Urinary bladder (tissue), 4 donors: ENCODE results near the gene NFX1. TPM values are rescaled to one million over a fixed set of nuclear protein-coding genes. Genes with fewer than 3 reads are reported as not detected.
A peak's percentile ranks its signal among the peaks of the same experiment; 100 is the strongest.

Source experiments
- DNase-seq: peaks from one replicate; pipeline ENCODE4 v3.0.0-alpha.2; 2015; ENCODE audit errors: extremely low spot score
- H3K27ac ChIP-seq: one replicate; pipeline ENCODE4 v1.5.1; 2013; ENCODE audit warnings: low read depth, mild to moderate bottlenecking, moderate library complexity
- H3K36me3 ChIP-seq: one replicate; pipeline ENCODE4 v1.6.1; 2013; ENCODE audit warnings: mild to moderate bottlenecking, moderate library complexity; ENCODE audit not compliant: insufficient read depth
- H3K4me1 ChIP-seq: one replicate; pipeline ENCODE4 v1.6.1; 2013; ENCODE audit warnings: mild to moderate bottlenecking, moderate library complexity; ENCODE audit not compliant: insufficient read depth
- H3K4me3 ChIP-seq: one replicate; pipeline ENCODE4 v1.5.1; 2013; ENCODE audit warnings: low read depth, low read length
- WGBS: extraction: QIAGEN DNeasy Blood & Tissue Kit; methylation state at CpG from one replicate; pipeline ENCODE4 v1.1.7; 2013; 5-methylcytosine and 5-hydroxymethylcytosine counted together
- polyA plus RNA-seq: library from polyadenylated mRNA; stranded (reverse); fragments of 200-250 nt; gene quantifications from one replicate; pipeline ENCODE4 v1.2.3, GENCODE V29; 2013
- total RNA-seq: library from RNA; depleted of rRNA; stranded (reverse); fragments of >200 nt; gene quantifications from one replicate; pipeline ENCODE4 v1.2.3, GENCODE V29; 2014
- donor health status: healthy with polysubstance abuse.
- donor health status: healthy.

NFX1 gene
- total RNA-seq = 24.1 TPM
- polyA plus RNA-seq = 21.9 TPM

- Histone ChIP-seq H3K36me3 (peaks cover 1% of the 10 kb centered on the region), H3K27ac (peak within 1 kb of the TSS; percentile 97), H3K4me1 (no peaks in the 10 kb centered on the region), H3K4me3 (peak within 1 kb of the TSS; percentile 60)
- peak; percentile 92 for DNase-seq
- under 1% methylated on average over 63 of the region's 63 CpGs for WGBS
Observed at GRCh38 chr9:33290247-33291030, at the start of gene NFX1. Gene NFX1, plus strand, starts transcription at chr9:33290516. Its CDS starts 57 bp downstream, at chr9:33290573.

- Histone ChIP-seq H3K4me1 (no peaks in the 10 kb centered on the region), H3K4me3 (no peak overlapping the region), H3K36me3 (no peaks in the 10 kb centered on the region), H3K27ac (no peak overlapping the region)
- no peak for DNase-seq
- 79% methylated on average over 5 of the region's 5 CpGs for WGBS
Observed at GRCh38 chr9:33241298-33241697, 49.0 kb upstream of the NFX1 start.

DNA sequence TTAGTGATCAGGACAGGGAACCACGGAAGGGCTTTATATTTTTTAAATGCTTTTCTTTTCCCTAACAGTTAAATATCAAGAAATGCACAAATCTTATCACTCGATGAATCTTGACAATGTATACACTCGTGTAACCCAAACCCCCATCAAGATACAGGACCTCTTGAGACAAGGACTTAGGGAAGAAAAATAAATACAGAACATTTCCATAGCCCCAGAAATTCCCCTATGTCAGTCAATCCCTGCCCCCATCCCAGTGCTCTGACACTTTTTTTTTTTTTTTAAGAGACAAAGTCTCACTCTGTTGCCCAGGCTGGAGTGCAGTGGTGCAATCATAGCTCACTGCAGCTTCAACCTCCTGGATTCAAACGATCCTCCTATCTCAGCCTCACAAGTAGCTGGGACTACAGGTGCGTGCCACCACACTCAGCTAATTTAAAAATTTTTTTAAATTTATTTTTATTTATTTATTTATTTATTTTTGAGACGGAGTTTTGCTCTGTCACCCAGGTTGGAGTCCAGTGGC, 47.6 kb upstream of the NFX1 start:
- H3K4me1 ChIP-seq = no peaks in the 10 kb centered on the region
- H3K4me3 ChIP-seq = no peak overlapping the region
- H3K36me3 ChIP-seq = no peaks in the 10 kb centered on the region
- WGBS = 64% methylated on average over 6 of the region's 6 CpGs
- H3K27ac ChIP-seq = no peak overlapping the region
- DNase-seq = no peak

DNA sequence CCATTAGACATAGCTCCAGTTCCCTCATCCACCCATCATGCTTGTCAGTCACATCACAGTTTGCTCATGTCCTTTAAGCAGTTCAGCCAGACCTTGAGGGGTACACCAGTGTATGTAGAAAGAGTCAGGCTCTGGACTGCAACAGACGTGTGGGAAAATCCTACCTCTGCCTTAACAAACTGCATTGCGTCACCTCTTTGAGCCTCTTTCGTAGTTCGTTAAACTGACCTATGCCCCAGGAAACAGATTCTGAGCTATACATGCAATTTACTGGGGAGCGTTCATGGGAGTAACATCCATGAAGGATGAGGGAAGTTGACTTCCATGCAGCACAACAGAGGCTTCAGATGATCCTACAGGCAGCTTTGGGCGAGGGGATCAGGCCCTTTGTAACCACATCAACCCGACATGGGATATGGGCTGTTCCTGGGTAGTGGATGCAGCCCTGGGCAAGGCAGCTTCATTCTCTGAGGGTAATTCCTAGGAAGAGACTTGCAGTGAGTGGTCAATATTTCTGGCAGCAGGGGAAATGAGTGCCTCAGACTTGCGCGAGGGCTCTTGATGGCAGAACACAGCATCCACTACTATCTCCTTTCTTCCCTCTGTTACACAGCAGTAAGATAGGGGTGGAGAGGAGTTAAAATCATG, 46.1 kb upstream of the NFX1 start:
- DNase-seq = no peak
- 82% methylated on average over 9 of the region's 9 CpGs for WGBS
- no peak overlapping the region for H3K27ac ChIP-seq
- H3K4me1 ChIP-seq = no peaks in the 10 kb centered on the region
- no peaks in the 10 kb centered on the region for H3K36me3 ChIP-seq
- H3K4me3 ChIP-seq = no peak overlapping the region

DNA sequence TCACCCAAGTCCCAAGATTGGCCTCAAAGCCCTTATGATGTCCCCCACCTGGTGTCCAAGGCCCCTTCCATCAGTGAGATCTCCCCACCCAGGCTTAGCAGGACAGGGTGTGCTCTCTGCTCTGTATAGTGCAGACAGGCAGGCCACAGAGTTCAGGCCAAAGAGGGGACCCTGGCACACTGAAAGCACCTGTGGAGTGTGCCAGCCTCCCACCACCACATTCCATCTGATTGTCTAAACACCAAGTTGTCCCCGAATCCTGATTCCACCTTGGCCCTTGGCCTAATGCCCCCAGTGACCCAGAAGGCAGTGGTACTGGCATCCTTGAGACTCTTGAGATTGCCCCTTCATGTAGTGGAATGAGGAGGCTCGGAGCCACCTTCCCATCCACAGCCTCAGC, 45.0 kb upstream of the NFX1 start:
- Histone ChIP-seq H3K27ac (no peak overlapping the region), H3K4me3 (no peak overlapping the region), H3K36me3 (no peaks in the 10 kb centered on the region), H3K4me1 (no peaks in the 10 kb centered on the region)
- no peak for DNase-seq
- WGBS = 89% methylated on average over 2 of the region's 2 CpGs

GRCh38 chr9:33246269-33246860, 44.0 kb upstream of the NFX1 start:
- DNase-seq = no peak
- 91% methylated on average over 9 of the region's 9 CpGs for WGBS
- Histone ChIP-seq H3K4me3 (no peak overlapping the region), H3K27ac (no peak overlapping the region), H3K36me3 (no peaks in the 10 kb centered on the region), H3K4me1 (no peaks in the 10 kb centered on the region)

DNA sequence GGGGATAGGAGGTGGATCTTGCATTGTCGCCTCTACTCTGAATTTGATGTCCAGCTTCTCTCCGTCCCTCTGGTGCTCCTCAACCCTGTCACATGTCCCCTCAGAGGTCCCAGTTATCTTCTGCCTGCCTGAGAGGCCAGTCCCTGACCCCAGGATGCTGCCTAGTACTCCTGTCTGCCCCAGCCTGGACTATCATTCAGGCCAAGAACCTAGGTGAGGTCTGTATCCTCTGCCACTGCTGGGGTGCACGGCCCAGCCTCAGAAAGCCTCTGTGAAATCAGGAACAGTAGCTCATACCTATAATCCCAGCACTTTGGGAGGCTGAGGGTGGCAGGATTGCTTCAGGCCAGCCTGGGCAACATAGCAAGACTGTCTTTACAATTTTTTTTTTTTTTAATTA, 41.7 kb upstream of the NFX1 start:
- Histone ChIP-seq H3K36me3 (no peaks in the 10 kb centered on the region), H3K4me1 (no peaks in the 10 kb centered on the region), H3K4me3 (no peak overlapping the region), H3K27ac (no peak overlapping the region)
- 93% methylated on average over 3 of the region's 3 CpGs for WGBS
- DNase-seq = no peak

DNA sequence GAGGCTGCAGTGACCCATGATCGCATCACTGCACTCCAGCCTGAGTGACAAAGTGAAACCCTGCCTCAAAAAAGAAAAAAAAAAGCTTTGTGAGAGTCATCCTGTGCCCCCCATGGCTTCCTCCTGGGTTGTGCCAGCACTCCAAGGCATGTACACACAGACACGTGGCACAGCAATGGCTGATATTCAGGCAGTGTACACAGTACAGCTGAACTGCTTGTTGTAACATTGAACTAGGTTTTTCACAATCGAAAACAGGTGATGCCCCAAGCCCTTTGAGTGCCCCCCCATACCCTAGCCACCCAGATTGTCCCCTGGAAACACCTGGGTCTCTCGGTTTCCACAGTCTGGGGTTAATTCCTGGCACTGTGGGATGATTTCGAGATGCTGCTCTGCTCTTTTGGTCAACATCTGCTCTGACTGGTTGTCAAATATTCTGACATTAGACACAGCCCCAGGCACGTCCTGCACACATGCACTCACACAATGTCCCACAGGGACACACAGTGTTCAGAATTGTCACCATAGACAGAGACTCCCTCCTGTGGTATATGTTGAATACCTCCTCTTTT, 41.1 kb upstream of the NFX1 start:
- no peaks in the 10 kb centered on the region for H3K4me1 ChIP-seq
- DNase-seq = no peak
- H3K4me3 ChIP-seq = no peak overlapping the region
- H3K36me3 ChIP-seq = no peaks in the 10 kb centered on the region
- 82% methylated on average over 6 of the region's 6 CpGs for WGBS
- no peak overlapping the region for H3K27ac ChIP-seq

- H3K27ac ChIP-seq = no peak overlapping the region
- no peaks in the 10 kb centered on the region for H3K36me3 ChIP-seq
Observed at GRCh38 chr9:33249983-33250382, 40.3 kb upstream of the NFX1 start.

DNA sequence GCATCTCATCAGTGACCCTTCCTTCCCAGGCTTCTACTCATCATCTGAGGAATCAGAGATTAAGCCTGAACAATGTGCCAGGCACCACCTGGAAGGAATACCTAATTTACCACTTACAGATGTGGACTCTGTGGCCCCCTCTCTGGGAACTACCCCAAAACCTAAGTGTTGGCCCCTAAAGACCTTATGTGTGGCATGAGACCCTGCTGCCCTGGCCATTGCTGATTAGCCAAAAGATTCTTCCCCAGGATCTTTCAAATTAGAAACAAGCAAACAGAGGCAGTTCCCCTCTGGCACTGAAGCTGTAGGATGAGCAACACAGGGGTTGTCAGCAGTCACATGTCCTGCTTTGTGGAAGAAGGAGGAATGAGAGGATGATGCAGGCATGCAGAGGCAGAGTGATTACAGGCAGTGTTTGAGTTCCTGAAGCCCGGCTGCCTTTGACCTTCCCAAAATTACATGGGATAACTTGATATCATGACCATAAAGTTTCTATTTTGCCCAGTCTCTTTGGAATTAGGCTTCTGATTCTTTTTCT, 39.8 kb upstream of the NFX1 start:
- H3K4me3 ChIP-seq = no peak overlapping the region
- DNase-seq = no peak
- no peaks in the 10 kb centered on the region for H3K4me1 ChIP-seq
- H3K27ac ChIP-seq = no peak overlapping the region
- H3K36me3 ChIP-seq = peaks cover 4% of the 10 kb centered on the region
- 75% methylated on average over 1 of the region's 1 CpG for WGBS

More at GRCh38 chr9:33249983-33250382, 40.3 kb upstream of the NFX1 start:
- Histone ChIP-seq H3K4me1 (no peaks in the 10 kb centered on the region), H3K4me3 (no peak overlapping the region)
- no peak for DNase-seq
- WGBS = 93% methylated on average over 2 of the region's 2 CpGs

- no peak overlapping the region for H3K4me3 ChIP-seq
- peaks cover 10% of the 10 kb centered on the region for H3K36me3 ChIP-seq
- 98% methylated on average over 4 of the region's 4 CpGs for WGBS
- H3K4me1 ChIP-seq = no peaks in the 10 kb centered on the region
- H3K27ac ChIP-seq = no peak overlapping the region
- no peak for DNase-seq
Observed at GRCh38 chr9:33254211-33254610, 36.1 kb upstream of the NFX1 start.

DNA sequence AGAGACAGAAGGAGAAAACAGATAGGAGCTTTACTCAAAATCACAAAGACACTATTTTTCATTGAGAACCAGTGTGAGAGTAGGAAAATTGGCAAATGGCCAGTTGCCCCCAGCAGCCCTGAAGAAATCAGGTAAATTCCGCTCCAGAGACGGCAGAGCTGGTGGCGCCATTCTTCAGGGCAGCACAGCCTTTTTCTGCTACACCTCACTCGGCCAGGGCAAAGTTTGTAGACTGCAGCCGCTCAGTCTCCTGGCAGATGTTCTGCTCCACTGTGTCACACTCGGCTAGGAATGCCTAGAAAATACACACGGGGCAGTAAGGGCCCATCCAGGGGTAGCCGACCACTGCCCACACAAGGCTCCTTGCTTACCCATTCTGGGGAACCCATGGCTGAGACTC, 35.3 kb upstream of the NFX1 start:
- 93% methylated on average over 8 of the region's 8 CpGs for WGBS
- Histone ChIP-seq H3K4me1 (no peaks in the 10 kb centered on the region), H3K4me3 (no peak overlapping the region), H3K36me3 (peaks cover 10% of the 10 kb centered on the region), H3K27ac (no peak overlapping the region)
- DNase-seq = no peak

DNA sequence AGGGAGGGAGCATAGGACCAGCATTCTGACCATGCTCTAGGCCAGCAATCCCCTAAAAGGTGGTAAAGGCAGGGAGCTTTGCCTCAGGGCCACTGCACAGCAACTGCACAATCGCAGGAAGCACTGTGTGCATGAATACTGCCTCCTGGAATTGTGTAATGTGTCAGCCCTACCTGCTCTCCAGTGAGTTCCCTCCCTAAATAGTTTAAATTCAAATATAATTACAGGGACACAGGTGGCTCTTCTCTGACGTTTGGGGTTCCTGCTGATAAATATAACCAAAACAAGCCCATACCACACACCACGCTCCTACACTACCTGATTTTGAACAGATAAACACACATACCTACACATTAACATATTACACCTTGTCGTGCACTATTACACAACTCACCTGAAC, 34.8 kb upstream of the NFX1 start:
- DNase-seq = no peak
- H3K4me3 ChIP-seq = no peak overlapping the region
- H3K27ac ChIP-seq = no peak overlapping the region
- WGBS = 85% methylated on average over 4 of the region's 4 CpGs
- no peaks in the 10 kb centered on the region for H3K4me1 ChIP-seq
- peaks cover 10% of the 10 kb centered on the region for H3K36me3 ChIP-seq
